Stimulated activated CD4-positive, alpha-beta T cell treated with anti-CD3 and anti-CD28 coated beads, Interleukin-15, amount 100 ng/mL, for 48 hours (primary cell): ENCODE data around the gene ACIN1.

Experiments
- DNase-seq, 2 donors: peaks; one replicate each; pipeline ENCODE4 v3.0.0-alpha.2; 2020; ENCODE audit warnings: low read depth in 2 of 2

ACIN1 gene

GRCh38 chr14:23057757-23058653 lies 36.9 kb downstream of the ACIN1 start:
- peak; percentile 73 to 83 for DNase-seq

- DNase-seq = peak in 1 of 2 donors; percentile 47
Observed at GRCh38 chr14:23056956-23057756, 37.8 kb downstream of the ACIN1 start, which contains the start of gene CDH24. CDH24 (minus strand) TSS chr14:23057520; CDS start chr14:23055733, 1,787 bp downstream.

- peak; percentile 34 to 44 for DNase-seq
Observed at GRCh38 chr14:23056145-23056955, 38.6 kb downstream of the ACIN1 start.

- no peak for DNase-seq
Observed at GRCh38 chr14:23055621-23056144, 39.3 kb downstream of the ACIN1 start.

- DNase-seq = no peak
Observed at GRCh38 chr14:23055147-23055550, 39.8 kb downstream of the ACIN1 start.

- no peak for DNase-seq
Observed at GRCh38 chr14:23054000-23054811, 40.7 kb downstream of the ACIN1 start.

- DNase-seq = no peak
Observed at GRCh38 chr14:23053426-23053825, 41.5 kb downstream of the ACIN1 start.

- DNase-seq = no peak
Observed at GRCh38 chr14:23052671-23053070, 42.3 kb downstream of the ACIN1 start.

- DNase-seq = no peak
Observed at GRCh38 chr14:23052182-23052623, 42.7 kb downstream of the ACIN1 start.

GRCh38 chr14:23051141-23052057 lies 43.5 kb downstream of the ACIN1 start:
- DNase-seq = no peak

- DNase-seq = no peak
Observed at GRCh38 chr14:23049011-23049410, 45.9 kb downstream of the ACIN1 start.

GRCh38 chr14:23047751-23048693 lies 46.9 kb downstream of the ACIN1 start:
- DNase-seq = no peak

GRCh38 chr14:23047034-23047634 lies 47.8 kb downstream of the ACIN1 start:
- no peak for DNase-seq

GRCh38 chr14:23045419-23046357 lies 49.2 kb downstream of the ACIN1 start:
- no peak for DNase-seq

GRCh38 chr14:23044840-23045239 lies 50.1 kb downstream of the ACIN1 start:
- no peak for DNase-seq

- DNase-seq = no peak
Observed at GRCh38 chr14:23043754-23044153, 51.2 kb downstream of the ACIN1 start.

- DNase-seq = no peak
Observed at GRCh38 chr14:23043145-23043544, 51.8 kb downstream of the ACIN1 start.
